ENCODE measurements around the gene BCL2L11.
A peak's percentile ranks its signal among the peaks of the same experiment; 100 is the strongest.

Gene BCL2L11

GRCh38 chr2:111167863-111168162, 47.1 kb downstream of the BCL2L11 start:
- H3K27ac ChIP-seq (replicated peaks), result no peak overlapping the region
- no peak overlapping the region for H3K4me3 ChIP-seq (replicated peaks; ENCODE audit: insufficient read depth, low read length)
- no peak for DNase-seq (ENCODE audit: low read depth in 1 of 2, low spot score in 1 of 2)
- TF ChIP-seq POLR2AphosphoS5 (IDR thresholded peaks at IDR 0.05; ENCODE audit: low read depth) (peak; percentile 62; the same call in 1 of the 2 replicates), SPI1 (IDR thresholded peaks at IDR 0.05; ENCODE audit: borderline replicate concordance, low read depth) (no peak)
- H3K27me3 ChIP-seq (ENCODE audit: insufficient read depth, poor library complexity, severe bottlenecking), result no peaks in the 10 kb centered on the region

GRCh38 chr2:111168528-111169239, 48.0 kb downstream of the BCL2L11 start:
- no peak for DNase-seq (ENCODE audit: low read depth in 1 of 2, low spot score in 1 of 2)
- Histone ChIP-seq H3K27me3 (ENCODE audit: insufficient read depth, poor library complexity, severe bottlenecking) (no peaks in the 10 kb centered on the region), H3K4me3 (replicated peaks; ENCODE audit: insufficient read depth, low read length) (no peak overlapping the region), H3K27ac (replicated peaks) (no peak overlapping the region)
- TF ChIP-seq GABPA (IDR thresholded peaks at IDR 0.05; ENCODE audit: low read depth), result no peak

- Histone ChIP-seq H3K27me3 (ENCODE audit: insufficient read depth, poor library complexity, severe bottlenecking) (no peaks in the 10 kb centered on the region), H3K4me3 (replicated peaks; ENCODE audit: insufficient read depth, low read length) (no peak overlapping the region), H3K27ac (replicated peaks) (no peak overlapping the region)
- DNase-seq (ENCODE audit: low read depth in 1 of 2, low spot score in 1 of 2), result no peak
- TF ChIP-seq REST (IDR thresholded peaks at IDR 0.05; ENCODE audit: insufficient replicate concordance, low read depth), result no peak
- TF ChIP-seq GABPA (IDR thresholded peaks at IDR 0.05; ENCODE audit: low read depth), result no peak
- TF ChIP-seq POLR2AphosphoS5 (IDR thresholded peaks at IDR 0.05; ENCODE audit: low read depth), result no peak
- no peak for TF ChIP-seq SPI1 (IDR thresholded peaks at IDR 0.05; ENCODE audit: borderline replicate concordance, low read depth)
- TF ChIP-seq CTCF (IDR thresholded peaks at IDR 0.05; ENCODE audit: insufficient read depth, low read length), result no peak
Measured at GRCh38 chr2:111169268-111169667, 48.6 kb downstream of the BCL2L11 start.

GRCh38 chr2:111169924-111170323, 49.2 kb downstream of the BCL2L11 start:
- Histone ChIP-seq H3K27ac (replicated peaks) (no peak overlapping the region), H3K27me3 (ENCODE audit: insufficient read depth, poor library complexity, severe bottlenecking) (no peaks in the 10 kb centered on the region), H3K4me3 (replicated peaks; ENCODE audit: insufficient read depth, low read length) (no peak overlapping the region)
- DNase-seq (ENCODE audit: low read depth in 1 of 2, low spot score in 1 of 2), result no peak
- no peak for TF ChIP-seq SPI1 (IDR thresholded peaks at IDR 0.05; ENCODE audit: borderline replicate concordance, low read depth)
- no peak for TF ChIP-seq GABPA (IDR thresholded peaks at IDR 0.05; ENCODE audit: low read depth)
- no peak for TF ChIP-seq CTCF (IDR thresholded peaks at IDR 0.05; ENCODE audit: insufficient read depth, low read length)
- TF ChIP-seq REST (IDR thresholded peaks at IDR 0.05; ENCODE audit: insufficient replicate concordance, low read depth), result no peak
- no peak for TF ChIP-seq POLR2AphosphoS5 (IDR thresholded peaks at IDR 0.05; ENCODE audit: low read depth)

Measured in HL-60 (cell line).